Measurements from ENCODE around the gene ZMIZ1. TPM values are rescaled to one million over a fixed set of nuclear protein-coding genes. Genes with fewer than 3 reads are reported as not detected.

The ZMIZ1 gene
- total RNA-seq, 1 experiment from 2014 or later: 42.3 TPM

DNA sequence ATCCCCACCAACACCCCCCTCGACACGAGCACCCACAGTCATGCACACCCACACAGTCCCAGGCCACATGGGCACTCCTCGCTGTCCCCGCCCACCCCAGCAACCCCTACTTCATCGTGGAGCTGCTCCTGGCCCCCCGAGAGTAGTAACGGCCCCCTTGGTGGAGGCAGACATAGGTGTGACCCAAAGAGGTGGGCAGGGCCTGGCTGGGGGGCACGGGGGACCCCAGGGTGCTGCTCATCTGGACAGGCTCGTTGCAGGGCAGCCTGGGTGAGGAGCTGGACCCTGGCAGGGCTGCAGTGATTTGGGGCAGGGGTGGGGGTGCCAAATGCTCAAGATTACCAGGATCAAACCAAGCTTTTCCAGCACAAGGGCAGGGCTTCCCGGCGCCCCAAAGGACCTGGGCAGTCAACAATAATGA is 42.4 kb upstream of the ZMIZ1 start:
- Mint-ChIP-seq H3K9me3 (ENCODE audit: unreplicated experiment) (no peaks in the 10 kb centered on the region), H3K27me3 (ENCODE audit: insufficient read depth, unreplicated experiment) (no peaks in the 10 kb centered on the region), H3K27ac (ENCODE audit: unreplicated experiment) (no peak overlapping the region), H3K36me3 (ENCODE audit: insufficient read depth, unreplicated experiment) (no peaks in the 10 kb centered on the region), H3K4me3 (ENCODE audit: unreplicated experiment) (no peak overlapping the region), H3K4me1 (ENCODE audit: low read depth, unreplicated experiment) (peaks cover 6% of the 10 kb centered on the region)
- Histone ChIP-seq H3K36me3 (ENCODE audit: control insufficient read depth, insufficient read depth, low read length) (no peaks in the 10 kb centered on the region), H3K9me3 (no peaks in the 10 kb centered on the region), H3K4me3 (ENCODE audit: low read depth, low read length) (no peak overlapping the region), H3K27me3 (replicated peaks; ENCODE audit: control insufficient read depth, insufficient read depth, low read length) (no peaks in the 10 kb centered on the region), H3K4me1 (no peaks in the 10 kb centered on the region)
- peak in 1 of 2 experiments; percentile 24 for DNase-seq
- no TSS peak for BruUV-seq (replicated peaks)
- POLR2A ChIA-PET: no interaction called here
- TF ChIP-seq, protein P1, sequence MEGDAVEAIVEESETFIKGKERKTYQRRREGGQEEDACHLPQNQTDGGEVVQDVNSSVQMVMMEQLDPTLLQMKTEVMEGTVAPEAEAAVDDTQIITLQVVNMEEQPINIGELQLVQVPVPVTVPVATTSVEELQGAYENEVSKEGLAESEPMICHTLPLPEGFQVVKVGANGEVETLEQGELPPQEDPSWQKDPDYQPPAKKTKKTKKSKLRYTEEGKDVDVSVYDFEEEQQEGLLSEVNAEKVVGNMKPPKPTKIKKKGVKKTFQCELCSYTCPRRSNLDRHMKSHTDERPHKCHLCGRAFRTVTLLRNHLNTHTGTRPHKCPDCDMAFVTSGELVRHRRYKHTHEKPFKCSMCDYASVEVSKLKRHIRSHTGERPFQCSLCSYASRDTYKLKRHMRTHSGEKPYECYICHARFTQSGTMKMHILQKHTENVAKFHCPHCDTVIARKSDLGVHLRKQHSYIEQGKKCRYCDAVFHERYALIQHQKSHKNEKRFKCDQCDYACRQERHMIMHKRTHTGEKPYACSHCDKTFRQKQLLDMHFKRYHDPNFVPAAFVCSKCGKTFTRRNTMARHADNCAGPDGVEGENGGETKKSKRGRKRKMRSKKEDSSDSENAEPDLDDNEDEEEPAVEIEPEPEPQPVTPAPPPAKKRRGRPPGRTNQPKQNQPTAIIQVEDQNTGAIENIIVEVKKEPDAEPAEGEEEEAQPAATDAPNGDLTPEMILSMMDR (IDR thresholded peaks at IDR 0.05; ENCODE audit: insufficient read depth in 1 of 2, low read depth in 1 of 2, low read length in 1 of 2, severe bottlenecking in 1 of 2, unreplicated experiment in 1 of 2): no peak
- CTCF ChIA-PET: no interaction called here
- intact Hi-C loops (cut with micrococcal nuclease; ENCODE audit: unreplicated experiment): no loop called here

DNA sequence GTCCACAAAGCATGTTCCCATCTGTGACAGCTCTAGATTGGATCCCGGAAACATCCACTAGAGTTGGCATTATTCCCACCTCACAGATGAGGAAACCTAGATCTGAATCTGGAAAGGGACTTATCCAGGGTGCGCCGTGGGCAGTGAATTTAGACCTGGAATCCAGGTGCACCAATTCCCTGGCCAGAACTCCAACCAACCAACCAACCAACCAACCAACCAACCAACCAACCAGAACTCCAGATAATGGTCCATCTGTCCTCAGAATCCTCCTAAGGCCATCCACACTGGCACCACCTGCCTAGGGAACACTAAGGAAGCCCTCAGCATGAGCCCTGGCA is 42.0 kb upstream of the ZMIZ1 start:
- H3K27ac Mint-ChIP-seq (ENCODE audit: unreplicated experiment): no peak overlapping the region
- CTCF ChIA-PET: no interaction called here
- H3K27me3 Mint-ChIP-seq (ENCODE audit: insufficient read depth, unreplicated experiment): no peaks in the 10 kb centered on the region
- H3K27me3 ChIP-seq (replicated peaks; ENCODE audit: control insufficient read depth, insufficient read depth, low read length): no peaks in the 10 kb centered on the region
- H3K4me3 ChIP-seq (ENCODE audit: low read depth, low read length): no peak overlapping the region
- H3K4me1 Mint-ChIP-seq (ENCODE audit: low read depth, unreplicated experiment): peaks cover 6% of the 10 kb centered on the region
- intact Hi-C loops (cut with micrococcal nuclease; ENCODE audit: unreplicated experiment): no loop called here
- H3K36me3 Mint-ChIP-seq (ENCODE audit: insufficient read depth, unreplicated experiment): no peaks in the 10 kb centered on the region
- H3K4me3 Mint-ChIP-seq (ENCODE audit: unreplicated experiment): no peak overlapping the region
- TF ChIP-seq, protein P1 (IDR thresholded peaks at IDR 0.05; ENCODE audit: insufficient read depth in 1 of 2, low read depth in 1 of 2, low read length in 1 of 2, severe bottlenecking in 1 of 2, unreplicated experiment in 1 of 2): no peak
- POLR2A ChIA-PET: no interaction called here
- no TSS peak for BruUV-seq (replicated peaks)
- H3K36me3 ChIP-seq (ENCODE audit: control insufficient read depth, insufficient read depth, low read length): no peaks in the 10 kb centered on the region
- no peaks in the 10 kb centered on the region for H3K9me3 Mint-ChIP-seq (ENCODE audit: unreplicated experiment)
- H3K4me1 ChIP-seq: no peaks in the 10 kb centered on the region
- H3K9me3 ChIP-seq: no peaks in the 10 kb centered on the region
- no peak for DNase-seq

DNA sequence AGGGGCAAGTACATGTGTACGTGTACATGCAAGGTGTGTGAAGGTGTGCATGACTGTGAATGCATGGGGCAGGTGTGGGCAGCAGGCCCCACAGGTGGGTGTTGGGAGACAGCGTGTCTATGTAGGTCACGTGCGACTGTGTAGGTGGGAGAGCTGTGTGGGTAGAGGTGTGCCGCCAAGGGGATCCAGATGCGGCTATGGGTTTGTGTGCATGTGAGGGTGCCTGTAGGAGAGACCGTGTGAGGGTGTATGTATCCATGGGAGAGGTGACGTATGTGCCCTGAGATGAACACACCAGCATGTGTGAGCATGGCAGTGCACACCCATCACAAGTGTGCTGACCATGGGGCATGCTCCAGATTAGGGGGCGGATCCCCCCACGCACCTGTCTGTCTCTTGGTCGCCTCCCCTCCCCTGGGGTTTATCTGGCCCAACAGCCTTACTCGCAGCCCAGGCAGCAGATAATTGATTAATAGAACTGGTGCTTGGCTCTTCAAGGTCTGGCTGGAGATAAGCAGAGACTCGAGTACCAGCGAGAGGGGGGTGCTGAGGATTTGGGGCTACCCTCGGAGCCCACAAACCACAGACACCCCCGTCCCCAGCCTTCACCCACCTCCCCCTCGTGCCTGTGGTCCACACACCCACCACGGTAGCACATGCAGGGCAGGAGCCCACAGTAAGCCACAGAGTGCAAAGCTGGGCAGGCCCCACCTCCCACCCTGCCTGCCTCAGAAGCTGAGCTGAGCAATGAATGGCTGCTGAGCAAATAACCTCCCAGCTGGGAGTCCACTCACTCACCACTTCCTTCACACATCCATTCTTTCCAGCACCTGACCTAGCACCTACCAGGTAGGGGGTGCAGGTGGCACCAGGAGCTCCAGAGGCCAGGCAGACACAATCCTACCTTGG is 41.4 kb upstream of the ZMIZ1 start:
- intact Hi-C loops (cut with micrococcal nuclease; ENCODE audit: unreplicated experiment): no loop called here
- Histone ChIP-seq H3K9me3 (no peaks in the 10 kb centered on the region), H3K27me3 (replicated peaks; ENCODE audit: control insufficient read depth, insufficient read depth, low read length) (no peaks in the 10 kb centered on the region), H3K4me3 (ENCODE audit: low read depth, low read length) (no peak overlapping the region), H3K36me3 (ENCODE audit: control insufficient read depth, insufficient read depth, low read length) (no peaks in the 10 kb centered on the region), H3K4me1 (no peaks in the 10 kb centered on the region)
- DNase-seq: no peak
- ChIA-PET CTCF (no interaction called here), POLR2A (no interaction called here)
- H3K4me3 Mint-ChIP-seq (ENCODE audit: unreplicated experiment): no peak overlapping the region
- H3K36me3 Mint-ChIP-seq (ENCODE audit: insufficient read depth, unreplicated experiment): no peaks in the 10 kb centered on the region
- H3K27ac Mint-ChIP-seq (ENCODE audit: unreplicated experiment): no peak overlapping the region
- H3K9me3 Mint-ChIP-seq (ENCODE audit: unreplicated experiment): no peaks in the 10 kb centered on the region
- H3K4me1 Mint-ChIP-seq (ENCODE audit: low read depth, unreplicated experiment): peaks cover 5% of the 10 kb centered on the region
- no peaks in the 10 kb centered on the region for H3K27me3 Mint-ChIP-seq (ENCODE audit: insufficient read depth, unreplicated experiment)
- TF ChIP-seq, protein P1 (IDR thresholded peaks at IDR 0.05; ENCODE audit: insufficient read depth in 1 of 2, low read depth in 1 of 2, low read length in 1 of 2, severe bottlenecking in 1 of 2, unreplicated experiment in 1 of 2): no peak
- BruUV-seq (replicated peaks): no TSS peak

Data from Caco-2 (cell line).